SH-SY5Y (cell line): Measurements from ENCODE around the gene ERCC2.

Experiments used
- GATA2 ChIP-seq: IDR thresholded peaks from 2 replicates; pipeline ENCODE4 v1.6.1; 2011; ENCODE audit warnings: mild to moderate bottlenecking, low read depth, low read length
- GATA3 ChIP-seq: IDR thresholded peaks from 2 replicates; pipeline ENCODE4 v1.6.1; 2011; ENCODE audit warnings: low read depth, mild to moderate bottlenecking, low read length, moderate library complexity

DNA sequence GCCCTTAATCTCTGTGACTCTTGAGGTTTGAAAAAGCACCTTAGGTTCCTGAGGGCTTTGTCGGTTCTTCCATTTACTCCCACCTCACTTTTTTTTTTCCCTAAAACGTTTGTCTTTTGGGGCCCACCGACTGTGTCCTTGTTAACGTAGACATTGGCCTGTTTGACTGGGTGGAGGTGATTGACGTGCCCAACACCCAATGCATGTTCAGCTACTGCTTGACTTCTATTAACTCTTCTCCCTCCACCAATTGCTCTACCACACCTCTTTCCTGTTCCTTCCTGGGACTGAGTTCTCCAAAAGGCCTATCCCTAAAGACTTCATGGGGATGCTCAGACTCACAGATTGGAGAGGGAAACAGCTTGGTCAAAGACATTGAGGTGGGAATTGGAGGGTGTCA, 65.0 kb downstream of the ERCC2 start:
- TF ChIP-seq GATA2 (no peak), GATA3 (no peak)
